T-helper 1 cell treated with Interleukin-12 subunit alpha and Interleukin-12 subunit beta and Interleukin-4 antibody, amounts not matched to agents 30 μg/mL and 1 μg/mL, for 36 hours (primary cell): ENCODE results near the gene GRB2.
"Not testable (repeated sequence)": the region's sequence is repeated elsewhere in the genome, so short reads cannot be mapped to it uniquely, and the experiment has no call there.

Experiments
- H3K27ac Mint-ChIP-seq: one replicate; pipeline ENCODE4 v1.8.0; 2021; ENCODE audit warnings: mild to moderate bottlenecking, mixed read lengths
- H3K27me3 Mint-ChIP-seq: one replicate; pipeline ENCODE4 v1.8.0; 2021; ENCODE audit warnings: low read depth, mixed read lengths
- H3K36me3 Mint-ChIP-seq: one replicate; pipeline ENCODE4 v1.8.0; 2021; ENCODE audit warnings: low read depth, mixed read lengths
- H3K4me1 Mint-ChIP-seq: one replicate; pipeline ENCODE4 v1.8.0; 2021; ENCODE audit warnings: low read depth, mixed read lengths
- H3K4me3 Mint-ChIP-seq: one replicate; pipeline ENCODE4 v1.8.0; 2021; ENCODE audit warnings: mild to moderate bottlenecking, moderate library complexity, mixed read lengths
- H3K9me3 Mint-ChIP-seq: one replicate; pipeline ENCODE4 v1.8.0; 2021; ENCODE audit warnings: mixed read lengths

Gene GRB2

GRCh38 chr17:75365009-75365930, 40.2 kb downstream of the GRB2 start:
- Mint-ChIP-seq H3K27ac (no peak overlapping the region), H3K4me3 (no peak overlapping the region), H3K9me3 (no peaks in the 10 kb centered on the region), H3K4me1 (peaks cover 66% of the 10 kb centered on the region), H3K27me3 (no peaks in the 10 kb centered on the region), H3K36me3 (peaks cover 3% of the 10 kb centered on the region)

GRCh38 chr17:75364078-75364477, 41.4 kb downstream of the GRB2 start:
- Mint-ChIP-seq H3K27me3 (no peaks in the 10 kb centered on the region), H3K27ac (peak overlapping the region; percentile 28), H3K36me3 (peaks cover 3% of the 10 kb centered on the region), H3K4me1 (peaks cover 71% of the 10 kb centered on the region), H3K9me3 (no peaks in the 10 kb centered on the region), H3K4me3 (no peak overlapping the region)

GRCh38 chr17:75361996-75362395, 43.5 kb downstream of the GRB2 start:
- Mint-ChIP-seq H3K27me3 (no peaks in the 10 kb centered on the region), H3K9me3 (no peaks in the 10 kb centered on the region), H3K27ac (no peak overlapping the region), H3K4me1 (peaks cover 61% of the 10 kb centered on the region), H3K4me3 (no peak overlapping the region), H3K36me3 (peaks cover 2% of the 10 kb centered on the region)

GRCh38 chr17:75361344-75361743, 44.1 kb downstream of the GRB2 start:
- H3K4me3 Mint-ChIP-seq = no peak overlapping the region
- H3K27ac Mint-ChIP-seq = no peak overlapping the region
- H3K27me3 Mint-ChIP-seq = no peaks in the 10 kb centered on the region
- H3K36me3 Mint-ChIP-seq = peaks cover 8% of the 10 kb centered on the region
- H3K4me1 Mint-ChIP-seq = peaks cover 67% of the 10 kb centered on the region
- H3K9me3 Mint-ChIP-seq = no peaks in the 10 kb centered on the region

- H3K27ac Mint-ChIP-seq = peak overlapping the region; percentile 1
- H3K36me3 Mint-ChIP-seq = peaks cover 15% of the 10 kb centered on the region
- H3K27me3 Mint-ChIP-seq = no peaks in the 10 kb centered on the region
- H3K9me3 Mint-ChIP-seq = no peaks in the 10 kb centered on the region
- peaks cover 37% of the 10 kb centered on the region for H3K4me1 Mint-ChIP-seq
- no peak overlapping the region for H3K4me3 Mint-ChIP-seq
These were observed 49.1 kb downstream of the GRB2 start for GRCh38 chr17:75356260-75356937.

- Mint-ChIP-seq H3K36me3 (peaks cover 21% of the 10 kb centered on the region), H3K4me1 (peaks cover 37% of the 10 kb centered on the region), H3K27ac (no peak overlapping the region), H3K27me3 (no peaks in the 10 kb centered on the region), H3K4me3 (no peak overlapping the region), H3K9me3 (no peaks in the 10 kb centered on the region)
These were observed 52.3 kb downstream of the GRB2 start for GRCh38 chr17:75353176-75353575.

GRCh38 chr17:75352079-75352569, 53.4 kb downstream of the GRB2 start:
- peaks cover 45% of the 10 kb centered on the region for H3K4me1 Mint-ChIP-seq
- no peak overlapping the region for H3K4me3 Mint-ChIP-seq
- H3K36me3 Mint-ChIP-seq = peaks cover 20% of the 10 kb centered on the region
- no peaks in the 10 kb centered on the region for H3K9me3 Mint-ChIP-seq
- H3K27me3 Mint-ChIP-seq = no peaks in the 10 kb centered on the region
- H3K27ac Mint-ChIP-seq = no peak overlapping the region

- H3K4me1 Mint-ChIP-seq = peaks cover 45% of the 10 kb centered on the region
- peaks cover 12% of the 10 kb centered on the region for H3K36me3 Mint-ChIP-seq
- H3K4me3 Mint-ChIP-seq = no peak overlapping the region
- H3K27me3 Mint-ChIP-seq = no peaks in the 10 kb centered on the region
- H3K27ac Mint-ChIP-seq = no peak overlapping the region
- H3K9me3 Mint-ChIP-seq = no peaks in the 10 kb centered on the region
These were observed 54.8 kb downstream of the GRB2 start for GRCh38 chr17:75350706-75351105.

- no peaks in the 10 kb centered on the region for H3K27me3 Mint-ChIP-seq
- peaks cover 47% of the 10 kb centered on the region for H3K4me1 Mint-ChIP-seq
- peaks cover 8% of the 10 kb centered on the region for H3K36me3 Mint-ChIP-seq
These were observed 55.4 kb downstream of the GRB2 start for GRCh38 chr17:75350029-75350428.

GRCh38 chr17:75349589-75349988, 55.9 kb downstream of the GRB2 start:
- H3K4me1 Mint-ChIP-seq = peaks cover 47% of the 10 kb centered on the region
- H3K27me3 Mint-ChIP-seq = no peaks in the 10 kb centered on the region
- H3K9me3 Mint-ChIP-seq = no peaks in the 10 kb centered on the region
- peaks cover 8% of the 10 kb centered on the region for H3K36me3 Mint-ChIP-seq
- no peak overlapping the region for H3K27ac Mint-ChIP-seq
- no peak overlapping the region for H3K4me3 Mint-ChIP-seq

More at GRCh38 chr17:75350029-75350428, 55.4 kb downstream of the GRB2 start:
- Mint-ChIP-seq H3K4me3 (no peak overlapping the region), H3K9me3 (no peaks in the 10 kb centered on the region), H3K27ac (no peak overlapping the region)

GRCh38 chr17:75348386-75349012, 57.0 kb downstream of the GRB2 start:
- Mint-ChIP-seq H3K4me3 (no peak overlapping the region), H3K36me3 (peaks cover 6% of the 10 kb centered on the region), H3K9me3 (no peaks in the 10 kb centered on the region), H3K27ac (no peak overlapping the region), H3K27me3 (no peaks in the 10 kb centered on the region), H3K4me1 (peaks cover 57% of the 10 kb centered on the region)

GRCh38 chr17:75346906-75347305, 58.6 kb downstream of the GRB2 start:
- H3K27ac Mint-ChIP-seq = peak overlapping the region; percentile 46
- peak overlapping the region; percentile 38 for H3K4me3 Mint-ChIP-seq
- no peaks in the 10 kb centered on the region for H3K27me3 Mint-ChIP-seq
- peaks cover 65% of the 10 kb centered on the region for H3K4me1 Mint-ChIP-seq
- H3K36me3 Mint-ChIP-seq = peaks cover 6% of the 10 kb centered on the region
- no peaks in the 10 kb centered on the region for H3K9me3 Mint-ChIP-seq

- H3K27me3 Mint-ChIP-seq, H3K36me3 Mint-ChIP-seq, H3K9me3 Mint-ChIP-seq, H3K27ac Mint-ChIP-seq: not testable (repeated sequence)
- Mint-ChIP-seq H3K4me1 (peaks cover 65% of the 10 kb centered on the region), H3K4me3 (peak overlapping the region; percentile 38)
These were observed 59.1 kb downstream of the GRB2 start for GRCh38 chr17:75346368-75346767.

GRCh38 chr17:75345514-75346167, 59.8 kb downstream of the GRB2 start:
- H3K27ac Mint-ChIP-seq = peak overlapping the region; percentile 67
- H3K27me3 Mint-ChIP-seq = no peaks in the 10 kb centered on the region
- peak overlapping the region; percentile 79 for H3K4me3 Mint-ChIP-seq
- H3K9me3 Mint-ChIP-seq = no peaks in the 10 kb centered on the region
- peaks cover 6% of the 10 kb centered on the region for H3K36me3 Mint-ChIP-seq
- H3K4me1 Mint-ChIP-seq = peaks cover 64% of the 10 kb centered on the region
